ENCODE measurements around the gene VPS33B.

GRCh38 chr15:90959894-90960293 is 62.5 kb downstream of the VPS33B start:
- no peak for TF ChIP-seq CTCF (IDR thresholded peaks at IDR 0.05)
- no peak for TF ChIP-seq POLR2A (IDR thresholded peaks at IDR 0.05)

All from uterus (tissue), 2 donors.